ENCODE measurements around the gene PLCL1.

Gene PLCL1

GRCh38 chr2:197839856-197840255 is 35.5 kb downstream of the PLCL1 start:
- H3K4me3 ChIP-seq (ENCODE audit: low read depth, low read length): no peak overlapping the region
- TF ChIP-seq MAX (IDR thresholded peaks at IDR 0.05; ENCODE audit: low read depth, low read length): no peak
- TF ChIP-seq MYC (IDR thresholded peaks at IDR 0.05; ENCODE audit: low read depth, low read length): no peak
- no peak for TF ChIP-seq POLR2A (IDR thresholded peaks at IDR 0.05; ENCODE audit: extremely low read depth, insufficient read length)
- TF ChIP-seq CTCF (IDR thresholded peaks at IDR 0.05; ENCODE audit: low read depth, low read length): no peak
- DNase-seq (ENCODE audit: low read depth): no peak

- DNase-seq (ENCODE audit: low read depth): no peak
- no peak for TF ChIP-seq MAX (IDR thresholded peaks at IDR 0.05; ENCODE audit: low read depth, low read length)
- no peak for TF ChIP-seq POLR2A (IDR thresholded peaks at IDR 0.05; ENCODE audit: extremely low read depth, insufficient read length)
- TF ChIP-seq MYC (IDR thresholded peaks at IDR 0.05; ENCODE audit: low read depth, low read length): no peak
- no peak for TF ChIP-seq CTCF (IDR thresholded peaks at IDR 0.05; ENCODE audit: low read depth, low read length)
- no peak overlapping the region for H3K4me3 ChIP-seq (ENCODE audit: low read depth, low read length)
These were observed 41.7 kb downstream of the PLCL1 start for GRCh38 chr2:197846128-197846527.

- TF ChIP-seq POLR2A (IDR thresholded peaks at IDR 0.05; ENCODE audit: extremely low read depth, insufficient read length) (no peak), CTCF (IDR thresholded peaks at IDR 0.05; ENCODE audit: low read depth, low read length) (no peak), MYC (IDR thresholded peaks at IDR 0.05; ENCODE audit: low read depth, low read length) (no peak), MAX (IDR thresholded peaks at IDR 0.05; ENCODE audit: low read depth, low read length) (no peak)
- DNase-seq (ENCODE audit: low read depth): no peak
- no peak overlapping the region for H3K4me3 ChIP-seq (ENCODE audit: low read depth, low read length)
These were observed 42.4 kb downstream of the PLCL1 start for GRCh38 chr2:197846777-197847176.

GRCh38 chr2:197847651-197848401 is 43.4 kb downstream of the PLCL1 start:
- H3K4me3 ChIP-seq (ENCODE audit: low read depth, low read length): no peak overlapping the region
- no peak for DNase-seq (ENCODE audit: low read depth)
- TF ChIP-seq POLR2A (IDR thresholded peaks at IDR 0.05; ENCODE audit: extremely low read depth, insufficient read length) (no peak), CTCF (IDR thresholded peaks at IDR 0.05; ENCODE audit: low read depth, low read length) (no peak), MYC (IDR thresholded peaks at IDR 0.05; ENCODE audit: low read depth, low read length) (no peak), MAX (IDR thresholded peaks at IDR 0.05; ENCODE audit: low read depth, low read length) (no peak)

- TF ChIP-seq POLR2A (IDR thresholded peaks at IDR 0.05; ENCODE audit: extremely low read depth, insufficient read length) (no peak), MYC (IDR thresholded peaks at IDR 0.05; ENCODE audit: low read depth, low read length) (no peak), CTCF (IDR thresholded peaks at IDR 0.05; ENCODE audit: low read depth, low read length) (no peak), MAX (IDR thresholded peaks at IDR 0.05; ENCODE audit: low read depth, low read length) (no peak)
- DNase-seq (ENCODE audit: low read depth): no peak
- H3K4me3 ChIP-seq (ENCODE audit: low read depth, low read length): no peak overlapping the region
These were observed 44.2 kb downstream of the PLCL1 start for GRCh38 chr2:197848602-197849001.
